ENCODE results near the gene NEB. TPM values are rescaled to one million over a fixed set of nuclear protein-coding genes. Genes with fewer than 3 reads are reported as not detected.

NEB gene
- total and polyA plus RNA-seq, 2 of the 4 experiments (the other 2 are of a cell fraction) = under 0.01 TPM; not detected in 1

DNA sequence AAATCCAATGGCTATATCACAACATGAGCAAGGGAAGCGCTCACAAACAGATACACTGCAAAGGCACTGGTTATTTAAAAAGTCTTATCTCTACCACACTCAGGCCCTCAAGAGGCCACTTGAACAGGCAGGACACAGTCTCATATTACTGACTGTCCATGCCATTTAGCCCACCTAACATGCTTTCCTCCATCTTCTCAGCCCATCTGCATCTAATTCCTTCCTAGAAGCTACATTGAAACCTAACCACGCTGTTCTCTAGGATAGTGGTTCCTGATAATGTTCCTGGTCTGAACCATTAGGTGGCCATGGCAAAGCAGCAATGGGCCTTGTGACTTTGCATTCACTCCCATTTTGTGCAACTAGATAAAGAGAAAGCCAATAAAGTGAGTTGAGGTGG is 22.5 kb upstream of the NEB start:
- DNase-seq (no peak), ATAC-seq (ENCODE audit: low read depth) (no peak)
- intact Hi-C loops (cut with micrococcal nuclease) (no loop called here), in situ Hi-C loops (cut with MboI; ENCODE audit: low sequenced_read_pairs) (no loop called here), dilution Hi-C loops (cut with HindIII; ENCODE audit: low sequenced_read_pairs, unreplicated experiment) (no loop called here)
- no peak overlapping the region for H3K4ac ChIP-seq (ENCODE audit: low read depth, low read length)
- H3K18ac ChIP-seq (ENCODE audit: low read depth, low read length) = no peak overlapping the region
- no peak overlapping the region for H4K8ac ChIP-seq (ENCODE audit: low read depth in 2 of 2, low read length in 2 of 2)
- H3K4me2 ChIP-seq (ENCODE audit: low read depth, low read length) = no peak overlapping the region
- H3K9me3 ChIP-seq (ENCODE audit: control insufficient read depth, insufficient read depth, low read length) = no peaks in the 10 kb centered on the region
- H3K56ac ChIP-seq (ENCODE audit: extremely low read depth, insufficient read depth, low read length) = no peak overlapping the region
- TF ChIP-seq, protein P1, sequence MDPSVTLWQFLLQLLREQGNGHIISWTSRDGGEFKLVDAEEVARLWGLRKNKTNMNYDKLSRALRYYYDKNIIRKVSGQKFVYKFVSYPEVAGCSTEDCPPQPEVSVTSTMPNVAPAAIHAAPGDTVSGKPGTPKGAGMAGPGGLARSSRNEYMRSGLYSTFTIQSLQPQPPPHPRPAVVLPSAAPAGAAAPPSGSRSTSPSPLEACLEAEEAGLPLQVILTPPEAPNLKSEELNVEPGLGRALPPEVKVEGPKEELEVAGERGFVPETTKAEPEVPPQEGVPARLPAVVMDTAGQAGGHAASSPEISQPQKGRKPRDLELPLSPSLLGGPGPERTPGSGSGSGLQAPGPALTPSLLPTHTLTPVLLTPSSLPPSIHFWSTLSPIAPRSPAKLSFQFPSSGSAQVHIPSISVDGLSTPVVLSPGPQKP (IDR thresholded peaks at IDR 0.05; ENCODE audit: borderline replicate concordance, low read depth, low read length) = no peak
- TF ChIP-seq POLR2A (IDR thresholded peaks at IDR 0.05; ENCODE audit: low read depth, low read length) = no peak
- no peak for TF ChIP-seq MXI1 (IDR thresholded peaks at IDR 0.05; ENCODE audit: borderline replicate concordance, low read depth, low read length)
- TF ChIP-seq NFE2L2 (IDR thresholded peaks at IDR 0.05; ENCODE audit: low read depth, low read length) = no peak
- TF ChIP-seq BHLHE40 (IDR thresholded peaks at IDR 0.05; ENCODE audit: low read depth, low read length) = no peak
- CTCF ChIA-PET = no interaction called here
- no peaks in the 10 kb centered on the region; the same call in 1 of the 2 replicates for H3K27me3 ChIP-seq (ENCODE audit: control insufficient read depth, insufficient read depth, low read length)
- H3K36me3 ChIP-seq (ENCODE audit: control insufficient read depth, insufficient read depth, low read length) = no peaks in the 10 kb centered on the region
- H3K9ac ChIP-seq (ENCODE audit: low read depth, low read length) = no peak overlapping the region
- POLR2A ChIA-PET (ENCODE audit: unreplicated experiment) = no interaction called here
- no peak overlapping the region for H2AK9ac ChIP-seq (replicated peaks; ENCODE audit: low read depth, low read length, poor library complexity)
- no peaks in the 10 kb centered on the region for H3K9me1 ChIP-seq (ENCODE audit: insufficient read depth, low read length)
- no TSS peak for BruUV-seq (replicated peaks)
- no peak overlapping the region for H2BK20ac ChIP-seq (ENCODE audit: low read depth, low read length)
- no peaks in the 10 kb centered on the region for H3K79me1 ChIP-seq (ENCODE audit: low read depth in 1 of 2, low read length in 2 of 2)
- H4K20me1 ChIP-seq (ENCODE audit: insufficient read depth, low read length) = no peaks in the 10 kb centered on the region
- no peak overlapping the region for H3K23ac ChIP-seq (ENCODE audit: low read depth, low read length)
- H3K27ac ChIP-seq (ENCODE audit: insufficient read depth, low read length) = no peak overlapping the region
- no peak overlapping the region for H3K14ac ChIP-seq (replicated peaks; ENCODE audit: low read depth, low read length)
- 80% methylated on average over 1 of the region's 2 CpGs; no CpG with 5 or more reads in 1 of the 2 experiments for WGBS, 2 experiments (ENCODE audit: extremely low coverage in 2 of 2, insufficient read length in 1 of 2)
- no peak overlapping the region for H2AFZ ChIP-seq (replicated peaks; ENCODE audit: low read length, poor library complexity)
- no peaks in the 10 kb centered on the region for H3K4me1 ChIP-seq (ENCODE audit: control insufficient read depth, insufficient read depth, low read length)
- H2BK15ac ChIP-seq (ENCODE audit: low read depth, low read length) = no peak overlapping the region
- H2BK5ac ChIP-seq (ENCODE audit: low read depth, low read length, poor library complexity, severe bottlenecking) = no peak overlapping the region
- no peak overlapping the region for H4K91ac ChIP-seq (ENCODE audit: insufficient read depth, low read depth, low read length)
- H2BK120ac ChIP-seq (ENCODE audit: low read depth, low read length) = no peak overlapping the region
- no peak overlapping the region for H4K5ac ChIP-seq (ENCODE audit: low read depth, low read length)
- no peak overlapping the region for H3K4me3 ChIP-seq (ENCODE audit: insufficient read depth, low read depth, low read length)
- H2AK5ac ChIP-seq (ENCODE audit: low read depth, low read length) = no peak overlapping the region

Measured in IMR-90 (cell line).